B cell (primary cell): ENCODE data around the gene AGT. TPM values are rescaled to one million over a fixed set of nuclear protein-coding genes. Genes with fewer than 3 reads are reported as not detected.

Source experiments
- ATAC-seq: fragments of 200-7000 bp; cut with Tn5 transposase; one replicate; pipeline ENCODE4 v1.10.0; 2021; ENCODE audit warnings: low read depth, mild to moderate bottlenecking, moderate number of reproducible peaks, moderate library complexity
- CTCF ChIA-PET: fragments of 350-600 bp; sonication (Branson Sonifier 250); formaldehyde crosslinking; loops from one replicate; lab custom pipeline; 2021; ENCODE audit warnings: antibody characterized with exemption, inconsistent platforms; lab: Charles Lee
- POLR2A ChIA-PET: fragments of 350-600 bp; sonication (Branson Sonifier 250); formaldehyde crosslinking; loops from one replicate; lab custom pipeline; 2021; ENCODE audit warnings: antibody characterized with exemption; lab: Charles Lee
- DNase-seq: peaks from one replicate; pipeline ENCODE4 v3.0.0; 2013
- H2AFZ ChIP-seq: 2 replicates; pipeline ENCODE4 v1.6.1; 2012; ENCODE audit warnings: mild to moderate bottlenecking, low read depth, low read length; ENCODE audit not compliant: insufficient read depth, poor library complexity, severe bottlenecking
- H3K27ac ChIP-seq, 2 donors: 1 replicate in 1 of 2; 2 replicates in 1 of 2; pipeline ENCODE4 v1.5.1; 2012 to 2013; ENCODE audit warnings: low read length in 2 of 2, mild to moderate bottlenecking in 2 of 2, moderate library complexity in 1 of 2
- H3K27me3 ChIP-seq, 4 experiments: fragments of 200-600 bp in 1 of 4; sonication (generic) in 1 of 4; replicated peaks in 1 of 4; 1 replicate in 2 of 4; 2 replicates in 2 of 4; pipeline versions ENCODE4 v1.6.1 to v1.7.0; 2013 to 2016; ENCODE audit warnings: low read length in 3 of 4, mild to moderate bottlenecking in 2 of 4, mixed read lengths in 1 of 4, moderate library complexity in 1 of 4; ENCODE audit not compliant: insufficient read depth in 4 of 4, control insufficient read depth in 3 of 4; ENCODE audit errors: control extremely low read depth in 1 of 4
- H3K36me3 ChIP-seq, 2 experiments: replicated peaks in 1 of 2; 1 replicate in 1 of 2; 2 replicates in 1 of 2; pipeline versions ENCODE4 v1.6.1 to v1.7.1; 2013; ENCODE audit warnings: low read length in 1 of 2; ENCODE audit not compliant: insufficient read depth in 2 of 2, control insufficient read depth in 1 of 2; ENCODE audit errors: control extremely low read depth in 1 of 2, extremely low read depth in 1 of 2
- H3K4me1 ChIP-seq, 2 donors: fragments of 200-600 bp in 1 of 2; sonication (generic) in 1 of 2; 1 replicate in 1 of 2; 2 replicates in 1 of 2; pipeline versions ENCODE4 v1.5.1 to v1.6.1; 2013 to 2017; ENCODE audit warnings: low read length in 2 of 2; ENCODE audit not compliant: control insufficient read depth in 2 of 2, insufficient read depth in 2 of 2
- H3K4me2 ChIP-seq: replicated peaks from 2 replicates; pipeline ENCODE3; 2012; ENCODE audit warnings: mild to moderate bottlenecking, low read depth, low read length; ENCODE audit not compliant: poor library complexity, severe bottlenecking
- H3K4me3 ChIP-seq, 5 experiments: fragments of 200-600 bp in 1 of 5; sonication (generic) in 1 of 5; 1 replicate in 3 of 5; 2 replicates in 2 of 5; pipeline versions ENCODE4 v1.5.1 to v1.7.0; 2011 to 2016; ENCODE audit warnings: low read length in 4 of 5, mild to moderate bottlenecking in 4 of 5, low read depth in 2 of 5, control low read depth in 1 of 5, moderate library complexity in 1 of 5; ENCODE audit not compliant: insufficient read depth in 1 of 5; ENCODE audit errors: control extremely low read depth in 1 of 5, extremely low read depth in 1 of 5
- H3K79me2 ChIP-seq: fragments of 200-600 bp; sonication (generic); one replicate; pipeline ENCODE4 v1.6.0; 2016; ENCODE audit warnings: low read length; ENCODE audit not compliant: control insufficient read depth, insufficient read depth
- H3K9ac ChIP-seq: fragments of 200-600 bp; sonication (generic); 2 replicates; pipeline ENCODE4 v1.6.1; 2017; ENCODE audit warnings: mild to moderate bottlenecking, low read length, moderate library complexity
- H3K9me3 ChIP-seq, 3 donors: one replicate each; pipeline versions ENCODE4 v1.6.1 to v1.7.1; 2013; ENCODE audit warnings: low read length in 2 of 3; ENCODE audit not compliant: control insufficient read depth in 2 of 3, insufficient read depth in 1 of 3; ENCODE audit errors: control extremely low read depth in 1 of 3
- H4K20me1 ChIP-seq: 2 replicates; pipeline ENCODE4 v1.6.0; 2012; ENCODE audit warnings: mild to moderate bottlenecking, low read length; ENCODE audit not compliant: insufficient read depth, control insufficient read depth, poor library complexity, severe bottlenecking
- H3K27ac Mint-ChIP-seq: one replicate; pipeline ENCODE4 v1.8.0; 2021; ENCODE audit warnings: mixed read lengths
- H3K27me3 Mint-ChIP-seq: one replicate; pipeline ENCODE4 v1.8.0; 2021; ENCODE audit warnings: mixed read lengths
- H3K4me1 Mint-ChIP-seq: one replicate; pipeline ENCODE4 v1.8.0; 2021; ENCODE audit warnings: mixed read lengths
- H3K4me3 Mint-ChIP-seq: one replicate; pipeline ENCODE4 v1.8.0; 2021; ENCODE audit warnings: mixed read lengths
- H3K9me3 Mint-ChIP-seq: one replicate; pipeline ENCODE4 v1.8.0; 2022; ENCODE audit warnings: mixed read lengths; ENCODE audit not compliant: insufficient read depth
- EZH2 ChIP-seq: IDR thresholded peaks from 2 replicates; pipeline ENCODE4 v1.6.1; 2012; ENCODE audit warnings: borderline replicate concordance, low read depth, mild to moderate bottlenecking, moderate library complexity, low read length; ENCODE audit not compliant: insufficient read depth, poor library complexity, severe bottlenecking
- WGBS: methylation state at CpG from one replicate; pipeline ENCODE4 v1.1.5; 2013; ENCODE audit warnings: missing lambda C conversion rate; ENCODE audit not compliant: insufficient coverage; 5-methylcytosine and 5-hydroxymethylcytosine counted together
- intact Hi-C: fragments of 100-400 bp; cut with micrococcal nuclease; formaldehyde crosslinking; loops from one replicate; pipeline ENCODE4 v1.10.0; 2022
- polyA plus RNA-seq: library from polyadenylated mRNA; depleted of rRNA; stranded (reverse); fragments of >200 nt; gene quantifications from 2 replicates; pipeline ENCODE4 v1.2.3, GENCODE V29; 2012
- total RNA-seq, 2 donors: library from RNA; stranded (reverse); fragments of 120-200 nt in 1 of 2; gene quantifications; 1 replicate in 1 of 2; 2 replicates in 1 of 2; pipeline versions ENCODE4 v1.2.3 to v1.2.4, GENCODE V29; 2013 to 2022
- TF ChIP-seq, protein P1 (sequence below): fragments of 200-600 bp; IDR thresholded peaks from one replicate; pipeline ENCODE4 v1.8.0; 2022; ENCODE audit warnings: antibody characterized with exemption, mild to moderate bottlenecking

Gene AGT
- total and polyA plus RNA-seq, 2 donors (not counting 1 experiment from before 2014, with no cell fraction given), result not detected

- POLR2A ChIA-PET, result interaction anchor here (0.9 kb wide), 1 partner anchor 9 kb away, joined by 3 read pairs; no protein-coding TSS in a partner anchor
- intact Hi-C loops, result no loop called here
- H3K9me3 ChIP-seq, result no peaks in the 10 kb centered on the region
- TF ChIP-seq, protein P1, sequence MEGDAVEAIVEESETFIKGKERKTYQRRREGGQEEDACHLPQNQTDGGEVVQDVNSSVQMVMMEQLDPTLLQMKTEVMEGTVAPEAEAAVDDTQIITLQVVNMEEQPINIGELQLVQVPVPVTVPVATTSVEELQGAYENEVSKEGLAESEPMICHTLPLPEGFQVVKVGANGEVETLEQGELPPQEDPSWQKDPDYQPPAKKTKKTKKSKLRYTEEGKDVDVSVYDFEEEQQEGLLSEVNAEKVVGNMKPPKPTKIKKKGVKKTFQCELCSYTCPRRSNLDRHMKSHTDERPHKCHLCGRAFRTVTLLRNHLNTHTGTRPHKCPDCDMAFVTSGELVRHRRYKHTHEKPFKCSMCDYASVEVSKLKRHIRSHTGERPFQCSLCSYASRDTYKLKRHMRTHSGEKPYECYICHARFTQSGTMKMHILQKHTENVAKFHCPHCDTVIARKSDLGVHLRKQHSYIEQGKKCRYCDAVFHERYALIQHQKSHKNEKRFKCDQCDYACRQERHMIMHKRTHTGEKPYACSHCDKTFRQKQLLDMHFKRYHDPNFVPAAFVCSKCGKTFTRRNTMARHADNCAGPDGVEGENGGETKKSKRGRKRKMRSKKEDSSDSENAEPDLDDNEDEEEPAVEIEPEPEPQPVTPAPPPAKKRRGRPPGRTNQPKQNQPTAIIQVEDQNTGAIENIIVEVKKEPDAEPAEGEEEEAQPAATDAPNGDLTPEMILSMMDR, result no peak
- TF ChIP-seq EZH2, result no peak
- H3K79me2 ChIP-seq, result no peaks in the 10 kb centered on the region
- no peaks in the 10 kb centered on the region for H3K9me3 Mint-ChIP-seq
- no peak for ATAC-seq
- no peak overlapping the region for H2AFZ ChIP-seq
- DNase-seq, result no peak
- H3K4me1 ChIP-seq, result no peaks in the 10 kb centered on the region
- no peaks in the 10 kb centered on the region for H3K27me3 Mint-ChIP-seq
- no peaks in the 10 kb centered on the region for H3K27me3 ChIP-seq
- no peak overlapping the region for H3K27ac Mint-ChIP-seq
- 95% methylated on average over 6 of the region's 9 CpGs for WGBS
- no peak overlapping the region for H3K4me3 ChIP-seq
- H3K4me3 Mint-ChIP-seq, result no peak overlapping the region
- H4K20me1 ChIP-seq, result no peaks in the 10 kb centered on the region
- CTCF ChIA-PET, result no interaction called here
- peaks cover 1 to 88% of the 10 kb centered on the region in 2 experiments for H3K36me3 ChIP-seq
- H3K27ac ChIP-seq, result no peak overlapping the region
- H3K9ac ChIP-seq, result no peak overlapping the region
- H3K4me2 ChIP-seq, result no peak overlapping the region
- no peaks in the 10 kb centered on the region for H3K4me1 Mint-ChIP-seq
Measured at GRCh38 chr1:230682882-230683610, 30.9 kb downstream of the AGT start.

DNA sequence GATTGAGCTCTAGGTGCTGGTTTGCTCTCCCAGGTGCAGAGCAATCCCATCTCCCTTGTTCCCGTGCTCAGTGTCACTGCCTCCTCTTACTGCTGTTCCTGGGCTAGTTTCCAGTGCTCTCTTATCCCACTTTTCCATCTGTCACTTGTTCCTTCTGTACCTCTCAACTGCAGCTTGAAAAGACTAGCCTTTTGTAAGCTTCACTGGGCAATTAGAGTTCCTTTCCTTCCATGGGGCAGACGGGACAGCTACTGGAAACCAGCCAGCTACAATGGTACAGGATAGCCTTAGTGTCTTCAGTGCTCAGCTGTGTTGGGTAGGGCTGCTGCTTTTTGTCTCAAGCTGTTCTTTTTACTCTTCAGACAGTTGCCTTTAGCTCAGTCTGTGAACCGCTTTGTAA, 31.6 kb downstream of the AGT start:
- Mint-ChIP-seq H3K27ac (no peak overlapping the region), H3K4me1 (no peaks in the 10 kb centered on the region), H3K9me3 (no peaks in the 10 kb centered on the region), H3K27me3 (no peaks in the 10 kb centered on the region), H3K4me3 (no peak overlapping the region)
- H3K9me3 ChIP-seq, result no peaks in the 10 kb centered on the region
- no peaks in the 10 kb centered on the region for H4K20me1 ChIP-seq
- H3K27ac ChIP-seq, result no peak overlapping the region
- H3K27me3 ChIP-seq, result no peaks in the 10 kb centered on the region
- 100% methylated on average over 2 of the region's 3 CpGs for WGBS
- H3K4me2 ChIP-seq, result no peak overlapping the region
- intact Hi-C loops, result no loop called here
- CTCF ChIA-PET, result no interaction called here
- TF ChIP-seq, protein P1, result no peak
- TF ChIP-seq EZH2, result no peak
- no peak overlapping the region for H3K4me3 ChIP-seq
- peaks cover 3 to 91% of the 10 kb centered on the region in 2 experiments for H3K36me3 ChIP-seq
- no peaks in the 10 kb centered on the region for H3K4me1 ChIP-seq
- ATAC-seq (no peak), DNase-seq (no peak)
- POLR2A ChIA-PET, result interaction anchor here (0.9 kb wide), 1 partner anchor 10 kb away, joined by 3 read pairs; no protein-coding TSS in a partner anchor
- H2AFZ ChIP-seq, result no peak overlapping the region
- H3K9ac ChIP-seq, result no peak overlapping the region
- H3K79me2 ChIP-seq, result no peaks in the 10 kb centered on the region
